ENCODE data around the gene DBF4B. TPM values are rescaled to one million over a fixed set of nuclear protein-coding genes. Genes with fewer than 3 reads are reported as not detected.

The DBF4B gene
- polyA plus RNA-seq, 6 donors from 2014 or later, result 0.40 to 1.7 (median 0.79) TPM

GRCh38 chr17:44779211-44780025 is 71.0 kb downstream of the DBF4B start:
- Mint-ChIP-seq H3K9me3 (no peaks in the 10 kb centered on the region), H3K4me1 (peaks cover 17 to 36% (median 22%) of the 10 kb centered on the region in 3 donors), H3K27ac (peak overlapping the region in 3 of 6 donors; percentile 16 to 37 (median 30)), H3K4me3 (peak overlapping the region; percentile 9 to 72 (median 66)), H3K27me3 (peaks cover 0 to 55% (median 19%) of the 10 kb centered on the region in 3 donors), H3K36me3 (no peaks in the 10 kb centered on the region)
- DNase-seq (peak; percentile 72), ATAC-seq (ENCODE audit: low read depth in 2 of 2) (peak; percentile 24 to 39)

DNA sequence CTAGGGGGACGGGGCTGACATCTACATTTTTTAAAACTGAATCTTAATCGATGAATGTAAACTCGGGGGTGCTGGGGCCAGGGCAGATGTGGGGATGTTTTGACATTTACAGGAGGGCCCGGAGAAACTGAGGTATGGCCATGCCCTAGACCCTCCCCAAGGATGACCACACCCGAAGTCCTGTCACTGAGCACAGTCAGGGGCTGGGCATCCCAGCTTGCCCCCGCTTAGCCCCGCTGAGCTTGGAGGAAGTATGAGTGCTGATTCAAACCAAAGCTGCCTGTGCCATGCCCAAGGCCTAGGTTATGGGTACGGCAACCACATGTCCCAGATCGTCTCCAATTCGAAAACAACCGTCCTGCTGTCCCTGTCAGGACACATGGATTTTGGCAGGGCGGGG is 71.7 kb downstream of the DBF4B start:
- ATAC-seq (ENCODE audit: low read depth in 2 of 2), result no peak
- H3K4me3 Mint-ChIP-seq, result peak overlapping the region in 1 of 8 donors; percentile 1
- peaks cover 0 to 55% (median 19%) of the 10 kb centered on the region in 3 donors for H3K27me3 Mint-ChIP-seq

DNA sequence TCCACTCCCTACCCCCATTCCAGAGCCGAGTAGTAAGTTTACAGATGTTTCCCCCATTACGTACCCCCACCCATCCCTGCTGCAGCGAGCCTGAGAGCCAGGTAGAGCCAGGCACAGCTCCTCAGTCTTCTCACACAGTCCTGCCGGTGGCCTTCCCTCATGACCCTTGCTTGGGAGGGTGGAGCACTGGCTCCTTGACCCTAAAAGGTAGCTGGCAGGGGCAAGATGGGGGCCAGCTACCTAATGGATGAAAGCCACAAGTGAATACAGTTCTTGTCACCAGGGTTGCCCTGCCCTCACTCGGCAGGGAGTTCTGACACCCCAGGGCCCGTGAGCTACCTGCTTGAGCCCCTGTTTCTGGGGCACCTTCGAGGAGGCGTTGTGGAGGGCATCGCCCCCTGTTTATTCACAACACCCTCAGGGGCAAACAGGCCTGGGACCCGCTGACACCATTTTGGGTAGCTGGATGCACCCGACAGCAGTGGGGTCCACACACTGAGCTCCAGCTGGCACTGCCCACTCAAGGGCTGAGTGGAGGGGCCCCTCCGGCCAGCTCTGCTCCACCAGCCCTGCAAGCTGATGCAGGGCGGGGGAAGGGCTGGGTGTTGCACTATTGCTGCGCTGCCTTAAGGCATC is 72.5 kb downstream of the DBF4B start:
- ATAC-seq (ENCODE audit: low read depth in 2 of 2) (no peak), DNase-seq (no peak)
- Mint-ChIP-seq H3K9me3 (no peaks in the 10 kb centered on the region), H3K27me3 (peaks cover 0 to 55% (median 19%) of the 10 kb centered on the region in 3 donors), H3K4me1 (peaks cover 11 to 23% (median 11%) of the 10 kb centered on the region in 3 donors), H3K27ac (no peak overlapping the region), H3K4me3 (no peak overlapping the region), H3K36me3 (no peaks in the 10 kb centered on the region)

More for the DNA sequence above, 71.7 kb downstream of the DBF4B start:
- DNase-seq, result no peak
- peaks cover 15 to 30% (median 18%) of the 10 kb centered on the region in 3 donors for H3K4me1 Mint-ChIP-seq
- peak overlapping the region in 1 of 6 donors; percentile 16 for H3K27ac Mint-ChIP-seq
- H3K9me3 Mint-ChIP-seq, result no peaks in the 10 kb centered on the region
- H3K36me3 Mint-ChIP-seq, result no peaks in the 10 kb centered on the region

DNA sequence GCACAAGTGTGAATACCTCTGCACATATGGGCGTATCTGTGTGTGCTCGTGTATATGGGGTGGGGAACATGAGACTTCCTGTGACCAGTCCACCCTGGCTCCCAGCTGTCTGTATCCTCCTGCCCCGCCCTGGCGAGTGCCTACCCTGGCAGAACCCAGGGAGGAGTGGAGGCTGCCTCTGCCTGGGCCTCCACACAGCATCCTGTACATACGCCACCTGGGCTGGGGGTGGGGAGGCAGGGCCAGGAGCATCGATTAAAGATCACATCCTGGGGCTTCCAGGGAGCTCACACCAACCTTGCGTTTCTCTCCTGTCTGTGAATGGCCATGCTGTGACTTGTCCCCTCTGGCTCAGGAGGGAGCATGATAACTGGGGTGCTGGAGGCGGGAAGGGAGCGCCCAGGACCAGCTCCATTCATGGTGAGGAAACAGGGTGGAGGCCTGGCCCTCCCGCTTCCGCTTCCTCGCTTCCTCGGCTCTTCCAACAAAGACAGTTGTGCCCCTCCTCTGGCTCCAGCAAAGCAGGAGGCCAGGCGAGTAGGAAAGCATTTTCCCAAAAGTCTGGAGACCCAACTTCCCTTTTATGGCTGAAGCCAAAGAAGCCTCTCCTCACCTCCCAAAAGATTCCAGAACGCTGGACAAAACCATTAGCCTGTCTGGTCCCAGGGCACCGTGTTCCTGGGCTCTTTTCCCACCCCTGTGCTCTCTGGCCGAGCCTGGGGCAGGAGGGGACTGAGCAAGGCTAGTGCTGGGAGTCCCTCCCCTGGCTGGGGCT is 73.3 kb downstream of the DBF4B start:
- H3K4me3 Mint-ChIP-seq, result peak overlapping the region in 1 of 8 donors; percentile 59
- H3K36me3 Mint-ChIP-seq, result no peaks in the 10 kb centered on the region
- H3K27ac Mint-ChIP-seq, result no peak overlapping the region
- H3K27me3 Mint-ChIP-seq, result peaks cover 0 to 58% (median 22%) of the 10 kb centered on the region in 3 donors
- H3K4me1 Mint-ChIP-seq, result peaks cover 5 to 17% (median 8%) of the 10 kb centered on the region in 3 donors
- DNase-seq (no peak), ATAC-seq (ENCODE audit: low read depth in 2 of 2) (no peak)
- no peaks in the 10 kb centered on the region for H3K9me3 Mint-ChIP-seq

- Mint-ChIP-seq H3K9me3 (no peaks in the 10 kb centered on the region), H3K4me3 (no peak overlapping the region), H3K4me1 (peaks cover 5 to 12% (median 8%) of the 10 kb centered on the region in 3 donors), H3K36me3 (no peaks in the 10 kb centered on the region), H3K27me3 (peaks cover 0 to 58% (median 29%) of the 10 kb centered on the region in 3 donors), H3K27ac (no peak overlapping the region)
- ATAC-seq (ENCODE audit: low read depth in 2 of 2), result no peak
- no peak for DNase-seq
Measured at GRCh38 chr17:44782326-44782850, 73.9 kb downstream of the DBF4B start.

DNA sequence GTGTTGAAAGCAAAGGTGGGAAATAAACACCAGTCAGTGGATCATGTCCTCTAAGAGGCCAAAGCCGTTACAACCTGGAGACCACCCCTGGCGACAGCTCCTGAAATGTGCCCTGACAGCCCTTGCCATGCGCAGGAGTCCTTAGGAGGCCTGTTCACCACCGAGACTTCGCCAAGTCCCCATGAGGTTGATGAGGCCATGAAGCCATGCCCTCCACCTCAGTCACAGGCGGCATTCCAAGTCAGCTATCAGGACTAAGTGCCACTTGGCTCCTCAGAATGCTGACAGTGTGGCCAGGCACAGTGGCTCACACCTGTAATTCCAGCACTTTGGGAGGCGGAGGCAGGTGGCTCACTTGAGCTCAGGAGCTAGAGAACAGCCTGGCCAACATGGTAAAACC is 77.5 kb downstream of the DBF4B start:
- no peak overlapping the region for H3K4me3 Mint-ChIP-seq
- ATAC-seq (ENCODE audit: low read depth in 2 of 2) (no peak), DNase-seq (no peak)
- H3K9me3 Mint-ChIP-seq, result no peaks in the 10 kb centered on the region
- peaks cover 0 to 40% (median 27%) of the 10 kb centered on the region in 3 donors for H3K27me3 Mint-ChIP-seq
- no peaks in the 10 kb centered on the region for H3K36me3 Mint-ChIP-seq
- no peaks in the 10 kb centered on the region for H3K4me1 Mint-ChIP-seq
- H3K27ac Mint-ChIP-seq, result no peak overlapping the region

DNA sequence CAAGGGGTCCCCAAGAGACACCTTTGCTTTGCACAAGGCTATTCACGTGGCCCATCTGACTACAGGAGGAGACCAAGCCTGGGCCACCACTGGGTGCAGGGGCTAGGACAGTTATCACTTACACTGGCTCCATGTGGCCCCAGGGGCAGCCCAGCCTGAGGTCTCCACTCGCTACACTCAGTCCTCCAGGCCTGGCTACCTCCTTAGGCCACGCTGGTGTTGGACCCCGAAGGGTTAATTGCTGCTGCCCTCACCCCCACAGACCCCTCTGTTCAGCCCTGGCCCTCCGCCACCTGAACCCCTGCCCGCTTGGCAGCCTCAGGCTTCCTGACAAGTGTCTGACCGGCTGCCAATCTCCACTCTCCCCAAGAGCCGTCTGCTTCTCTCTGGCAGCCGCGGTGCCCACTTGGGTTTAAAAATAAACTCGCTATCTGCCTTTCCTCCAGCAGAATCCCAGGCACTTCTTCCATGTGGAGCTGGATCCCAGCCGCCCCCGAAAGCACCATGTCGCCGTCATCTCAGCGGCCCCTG is 78.2 kb downstream of the DBF4B start:
- ATAC-seq (ENCODE audit: low read depth in 2 of 2) (no peak), DNase-seq (no peak)
- Mint-ChIP-seq H3K9me3 (no peaks in the 10 kb centered on the region), H3K36me3 (no peaks in the 10 kb centered on the region), H3K27me3 (peaks cover 0 to 35% (median 27%) of the 10 kb centered on the region in 3 donors), H3K27ac (no peak overlapping the region), H3K4me3 (peak overlapping the region in 1 of 8 donors; percentile 33), H3K4me1 (no peaks in the 10 kb centered on the region)

GRCh38 chr17:44787271-44787940 is 78.9 kb downstream of the DBF4B start:
- H3K27ac Mint-ChIP-seq, result no peak overlapping the region
- no peak for ATAC-seq (ENCODE audit: low read depth in 2 of 2)
- DNase-seq, result no peak
- no peaks in the 10 kb centered on the region for H3K9me3 Mint-ChIP-seq
- H3K4me1 Mint-ChIP-seq, result no peaks in the 10 kb centered on the region
- H3K4me3 Mint-ChIP-seq, result no peak overlapping the region
- H3K27me3 Mint-ChIP-seq, result peaks cover 0 to 27% (median 21%) of the 10 kb centered on the region in 3 donors
- no peaks in the 10 kb centered on the region for H3K36me3 Mint-ChIP-seq

DNA sequence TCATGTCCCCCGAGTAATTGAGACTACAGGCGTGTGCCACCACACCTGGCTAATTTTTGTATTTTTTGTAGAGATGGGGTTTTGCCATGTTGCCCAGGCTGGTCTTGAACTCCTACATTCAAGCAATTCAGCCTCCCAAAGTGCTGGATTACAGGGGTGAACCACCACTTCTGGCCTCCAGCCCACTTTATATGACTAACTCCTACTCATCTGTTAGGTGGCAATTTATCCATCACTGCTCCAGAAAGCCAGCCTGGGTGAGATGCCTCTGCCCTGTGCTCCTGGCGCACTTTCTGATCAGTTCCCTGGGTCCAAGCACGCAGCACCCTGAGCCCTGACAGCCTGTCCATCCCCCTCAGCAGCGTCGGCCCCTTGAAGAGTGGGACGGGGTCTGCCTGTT is 79.7 kb downstream of the DBF4B start:
- no peaks in the 10 kb centered on the region for H3K36me3 Mint-ChIP-seq
- H3K27me3 Mint-ChIP-seq, result peaks cover 0 to 21% (median 17%) of the 10 kb centered on the region in 3 donors
- H3K9me3 Mint-ChIP-seq, result no peaks in the 10 kb centered on the region
- DNase-seq (no peak), ATAC-seq (ENCODE audit: low read depth in 2 of 2) (no peak)
- H3K4me1 Mint-ChIP-seq, result no peaks in the 10 kb centered on the region
- peak overlapping the region in 1 of 6 donors; percentile 30 for H3K27ac Mint-ChIP-seq
- no peak overlapping the region for H3K4me3 Mint-ChIP-seq

DNA sequence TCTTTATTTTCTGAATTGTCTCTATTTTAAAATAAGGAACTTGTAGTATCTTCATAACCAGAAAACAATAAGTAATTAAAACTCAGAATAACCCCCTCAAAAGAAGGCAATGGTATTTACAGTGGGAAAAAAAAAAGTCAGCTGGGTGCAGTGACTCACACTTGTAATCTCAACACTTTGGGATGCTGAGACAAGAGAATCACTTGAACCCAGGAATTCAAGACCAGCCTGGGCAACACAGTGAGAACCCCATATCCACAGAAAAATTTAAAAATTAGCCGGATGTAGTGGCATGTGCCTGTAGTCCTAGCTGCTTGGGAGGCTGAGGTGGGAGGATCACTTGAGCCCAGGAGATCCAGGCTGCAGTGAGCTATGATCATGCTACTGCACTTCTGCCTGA is 83.8 kb downstream of the DBF4B start:
- Mint-ChIP-seq H3K27me3 (peaks cover under 1 to 23% (median 9%) of the 10 kb centered on the region in 3 donors), H3K9me3 (no peaks in the 10 kb centered on the region), H3K27ac (no peak overlapping the region)

GRCh38 chr17:44793885-44794842 is 85.7 kb downstream of the DBF4B start:
- no peak overlapping the region for H3K4me3 Mint-ChIP-seq
- ATAC-seq (ENCODE audit: low read depth in 2 of 2), result no peak

More for the DNA sequence above, 83.8 kb downstream of the DBF4B start:
- Mint-ChIP-seq H3K36me3 (no peaks in the 10 kb centered on the region), H3K4me3 (no peak overlapping the region), H3K4me1 (no peaks in the 10 kb centered on the region)
- ATAC-seq (ENCODE audit: low read depth in 2 of 2) (no peak), DNase-seq (no peak)

More at GRCh38 chr17:44793885-44794842, 85.7 kb downstream of the DBF4B start:
- Mint-ChIP-seq H3K27me3 (peaks cover 0 to 11% (median 3%) of the 10 kb centered on the region in 3 donors), H3K36me3 (no peaks in the 10 kb centered on the region), H3K9me3 (no peaks in the 10 kb centered on the region), H3K27ac (peak overlapping the region in 1 of 6 donors; percentile 24), H3K4me1 (no peaks in the 10 kb centered on the region)
- DNase-seq, result no peak

All from naive B cell (primary cell).